ENCODE data around the gene CISH.
A peak's percentile ranks its signal among the peaks of the same experiment; 100 is the strongest.

Gene CISH

DNA sequence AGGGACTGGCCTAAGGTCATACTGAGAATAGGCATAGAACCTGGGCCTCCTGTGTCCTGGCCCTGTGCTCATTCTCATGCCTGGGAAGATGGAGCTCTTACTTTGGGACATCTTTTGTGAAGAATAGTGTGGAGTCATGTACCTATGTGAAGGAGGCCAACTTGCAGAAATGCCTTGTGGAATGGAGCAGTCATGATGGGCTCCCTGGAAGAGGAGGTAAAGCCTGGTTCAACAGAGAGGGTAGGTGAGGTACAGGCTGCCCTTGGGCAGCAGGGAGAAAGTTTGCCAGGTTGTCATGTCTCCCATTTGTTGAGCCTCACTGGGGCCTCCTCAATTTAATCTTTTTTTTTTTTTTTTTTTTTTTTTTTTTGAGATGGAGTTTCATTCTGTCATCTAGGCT is 23.5 kb upstream of the CISH start:
- DNase-seq, result no peak

DNA sequence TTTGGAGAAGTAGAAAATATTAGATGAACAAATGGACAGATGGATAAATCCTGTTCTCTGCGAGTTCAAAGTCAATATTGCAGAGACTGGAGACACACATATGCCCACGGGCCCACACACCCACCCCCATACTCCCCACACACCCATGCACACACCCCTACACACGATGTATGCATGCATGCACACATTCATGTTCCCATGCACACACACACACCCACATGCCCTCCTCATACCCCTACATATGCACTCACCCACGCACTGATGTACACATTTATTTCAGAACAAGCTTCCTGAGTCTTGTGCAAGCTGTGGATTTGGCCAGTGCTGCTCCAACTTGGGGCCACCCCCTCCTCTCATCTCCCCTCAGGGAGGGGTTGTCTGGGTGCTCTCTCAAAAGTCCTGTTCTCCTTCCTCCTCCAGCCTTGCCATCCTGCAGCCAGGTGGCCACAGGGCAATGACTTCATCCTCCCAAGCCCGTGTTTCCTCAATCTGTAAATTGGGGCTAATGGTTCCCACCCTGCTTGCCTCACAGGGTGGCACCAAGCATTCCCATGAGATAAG is 21.7 kb upstream of the CISH start:
- no peak for DNase-seq

DNA sequence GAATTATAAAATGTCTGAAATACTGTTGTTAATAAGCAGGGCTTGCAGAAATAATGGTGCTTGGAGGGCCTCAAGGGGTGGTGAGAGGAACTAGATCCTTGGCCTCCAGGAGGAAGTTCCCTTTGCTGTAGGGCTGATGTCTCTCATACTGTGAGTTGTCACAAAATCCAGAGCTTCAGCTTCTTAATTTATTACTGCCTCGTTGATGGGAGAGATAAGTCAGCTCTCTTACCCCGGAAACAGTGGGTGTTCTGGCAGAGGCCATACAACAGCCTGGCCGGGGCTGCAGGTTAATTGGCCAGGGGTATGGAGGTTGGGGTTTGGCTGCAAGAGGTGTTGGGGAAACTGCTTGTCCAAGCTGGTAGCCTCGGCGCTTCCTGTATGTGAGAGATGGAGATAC is 20.9 kb upstream of the CISH start:
- DNase-seq, result no peak

DNA sequence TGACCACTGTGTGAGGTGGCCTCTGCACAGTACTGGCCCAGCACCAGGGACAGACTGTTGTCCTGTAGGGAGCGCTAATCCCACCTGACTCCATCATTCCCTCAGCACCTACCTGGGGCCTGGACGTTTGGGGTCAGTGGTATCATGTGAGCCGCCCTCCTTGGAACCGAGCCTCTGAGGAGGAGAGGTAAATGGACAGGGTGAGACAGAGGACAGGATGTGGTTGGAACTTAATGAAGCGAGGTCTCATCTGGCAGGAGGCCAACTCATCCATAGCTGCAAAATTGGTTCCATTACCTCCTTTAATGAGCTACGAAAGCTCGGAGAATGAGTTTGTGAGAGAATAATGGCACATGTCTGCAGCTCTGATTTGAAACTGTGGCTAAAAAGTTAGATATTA is 19.3 kb upstream of the CISH start:
- peak; percentile 74 for DNase-seq

DNA sequence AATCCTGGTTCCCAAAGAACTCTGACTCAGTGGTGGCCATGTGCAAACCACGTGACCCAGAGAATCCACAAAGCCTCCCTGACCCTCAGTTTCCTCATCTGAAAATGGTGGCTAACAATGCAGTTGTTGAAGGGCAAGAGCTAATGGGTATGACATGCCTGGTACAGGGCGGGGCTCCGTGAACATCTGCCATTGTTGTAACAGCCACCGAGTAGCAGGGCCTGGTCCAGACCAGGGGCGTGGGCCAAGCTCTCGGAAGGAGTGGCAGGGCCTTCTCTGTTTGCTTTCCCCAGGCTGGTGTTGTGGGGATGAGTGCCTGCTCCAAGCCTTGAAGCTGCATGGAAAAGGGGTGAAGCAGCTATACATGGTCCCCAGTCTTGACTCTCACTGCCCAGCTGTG is 18.8 kb upstream of the CISH start:
- no peak for DNase-seq

DNA sequence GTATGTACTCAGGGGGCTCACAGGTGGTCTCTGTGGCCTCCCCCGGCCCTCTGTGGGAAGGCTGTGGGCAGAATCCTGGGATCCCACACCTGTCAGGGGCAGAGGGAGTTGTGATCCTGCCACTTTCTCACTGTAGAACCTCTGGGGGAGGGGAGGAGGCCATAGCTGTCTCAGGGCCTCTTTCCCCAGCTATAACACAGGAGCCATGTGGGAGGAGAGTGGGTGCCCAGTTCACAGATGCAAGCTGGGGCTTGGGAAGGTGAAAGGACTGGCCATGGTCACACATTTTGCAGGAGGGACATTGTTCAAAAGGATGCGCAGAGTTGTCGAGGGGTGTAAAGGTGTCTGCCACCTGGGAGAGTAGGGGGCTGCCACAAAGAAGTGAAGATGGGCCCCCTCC is 17.0 kb upstream of the CISH start:
- no peak for DNase-seq

DNA sequence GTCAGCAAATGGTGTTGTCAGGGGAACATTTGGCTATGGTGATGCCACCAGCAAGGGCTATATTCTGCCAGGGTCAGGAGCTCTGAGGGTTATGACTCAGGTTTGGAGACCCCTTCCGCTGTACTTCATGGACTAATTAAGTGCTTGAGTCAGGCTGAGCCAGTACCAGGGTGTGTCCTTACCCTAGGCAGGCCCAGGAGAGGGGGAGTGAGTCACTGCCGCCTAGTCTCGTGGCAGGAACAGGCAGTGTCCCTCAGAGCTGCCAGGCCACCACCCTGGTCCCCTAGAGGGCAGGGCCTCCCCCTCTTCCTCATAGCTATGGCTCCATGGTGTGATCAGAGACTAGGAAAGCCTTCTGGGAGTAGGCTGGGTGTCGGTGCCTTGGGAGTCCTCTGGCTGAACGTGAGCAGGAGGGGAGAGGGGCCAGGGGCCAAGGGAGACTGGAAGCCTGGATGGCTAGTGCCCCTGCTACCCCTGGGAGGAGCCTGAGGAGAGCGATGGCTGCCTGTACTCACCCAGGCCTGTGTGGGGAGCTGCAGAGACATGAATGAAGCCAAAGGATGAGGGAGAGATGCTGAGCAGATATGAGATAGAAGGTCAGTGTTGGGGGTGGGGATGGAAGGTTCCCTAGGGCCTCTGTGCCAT is 16.0 kb upstream of the CISH start:
- peak; percentile 42 for DNase-seq

DNA sequence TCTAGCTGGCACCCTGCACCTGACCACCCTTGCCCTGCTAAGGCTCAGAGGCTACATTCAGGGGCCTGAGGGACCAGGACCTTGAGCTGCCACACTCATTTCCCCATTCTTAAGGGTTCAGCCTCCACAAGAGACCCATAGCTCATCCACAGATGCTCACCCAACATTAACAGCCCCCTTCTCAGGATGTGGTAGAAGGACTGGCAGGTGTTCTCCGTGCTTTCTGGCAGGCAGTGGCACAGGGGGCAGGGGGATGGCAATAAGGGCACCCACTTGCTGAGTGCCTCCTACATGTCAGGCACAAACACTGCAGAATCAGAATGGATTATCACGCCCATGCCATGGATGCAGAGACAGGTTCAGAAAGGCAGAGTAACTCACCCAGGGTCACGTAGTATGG is 14.8 kb upstream of the CISH start:
- DNase-seq, result no peak

DNA sequence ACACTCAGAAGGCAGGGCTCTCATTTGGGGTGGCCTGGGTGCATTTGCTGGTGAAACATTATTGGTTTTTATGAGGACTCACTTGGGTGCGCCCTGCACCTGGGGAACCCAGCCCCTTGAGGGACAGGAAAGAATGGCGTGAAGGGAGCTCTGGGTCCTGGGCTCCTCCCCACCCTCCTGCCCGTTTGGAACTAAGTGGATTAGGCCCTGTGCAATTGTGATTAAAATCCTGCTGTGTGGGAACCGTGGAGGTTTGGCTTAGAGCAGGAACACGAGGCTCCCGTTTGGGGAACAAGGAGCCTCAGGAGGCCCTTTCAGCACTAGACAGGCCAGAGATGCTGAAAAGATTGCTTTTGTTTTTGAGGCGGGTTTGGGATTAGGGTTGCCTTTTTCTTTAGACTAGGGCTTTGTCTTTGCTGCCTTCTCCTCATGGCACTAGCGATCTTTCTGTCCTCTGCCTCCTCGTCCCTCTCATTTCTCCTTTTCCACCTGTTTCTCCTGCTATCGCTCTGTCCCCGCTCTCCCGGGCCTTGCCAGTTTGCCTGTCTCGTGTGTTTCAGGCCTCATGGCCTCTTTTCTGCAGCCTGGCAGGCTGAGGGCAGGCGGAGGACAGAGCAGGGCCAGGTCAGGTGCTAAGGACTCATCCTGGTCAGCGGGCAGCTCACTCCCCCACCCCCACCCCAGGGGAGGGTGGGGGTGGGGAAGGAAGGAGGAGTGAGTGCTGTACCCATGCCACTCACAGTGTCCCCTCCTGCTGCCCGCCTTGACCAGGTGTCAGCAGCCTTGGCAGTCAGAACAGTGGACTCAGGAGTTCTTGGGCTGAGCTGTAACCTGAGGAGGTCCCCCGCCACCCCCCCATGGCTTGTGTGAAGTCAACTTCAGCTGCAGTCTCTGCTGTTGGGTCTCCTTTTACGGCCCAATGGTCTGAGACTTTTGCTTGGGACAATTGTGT is 13.9 kb upstream of the CISH start:
- peak; percentile 47 for DNase-seq

DNA sequence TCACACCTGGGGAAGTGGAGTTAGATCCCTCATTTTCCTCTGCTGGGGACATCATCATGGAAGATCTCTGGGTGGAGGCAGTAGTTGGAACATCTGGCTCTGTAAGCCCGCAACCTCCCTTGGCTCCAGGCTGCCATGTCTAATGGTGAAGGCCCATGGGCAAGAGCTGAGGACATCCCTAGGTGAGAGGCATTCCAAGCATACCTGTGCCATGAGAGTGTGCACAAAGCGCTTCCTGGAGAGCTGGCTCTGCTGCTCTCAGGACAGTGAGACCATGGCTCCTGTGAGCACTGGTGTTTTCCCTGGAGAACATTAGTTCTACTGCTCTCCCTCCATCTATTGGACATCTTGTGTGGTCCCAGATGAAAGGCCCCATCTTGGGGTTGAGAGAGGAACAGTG is 13.1 kb upstream of the CISH start:
- DNase-seq, result no peak

DNA sequence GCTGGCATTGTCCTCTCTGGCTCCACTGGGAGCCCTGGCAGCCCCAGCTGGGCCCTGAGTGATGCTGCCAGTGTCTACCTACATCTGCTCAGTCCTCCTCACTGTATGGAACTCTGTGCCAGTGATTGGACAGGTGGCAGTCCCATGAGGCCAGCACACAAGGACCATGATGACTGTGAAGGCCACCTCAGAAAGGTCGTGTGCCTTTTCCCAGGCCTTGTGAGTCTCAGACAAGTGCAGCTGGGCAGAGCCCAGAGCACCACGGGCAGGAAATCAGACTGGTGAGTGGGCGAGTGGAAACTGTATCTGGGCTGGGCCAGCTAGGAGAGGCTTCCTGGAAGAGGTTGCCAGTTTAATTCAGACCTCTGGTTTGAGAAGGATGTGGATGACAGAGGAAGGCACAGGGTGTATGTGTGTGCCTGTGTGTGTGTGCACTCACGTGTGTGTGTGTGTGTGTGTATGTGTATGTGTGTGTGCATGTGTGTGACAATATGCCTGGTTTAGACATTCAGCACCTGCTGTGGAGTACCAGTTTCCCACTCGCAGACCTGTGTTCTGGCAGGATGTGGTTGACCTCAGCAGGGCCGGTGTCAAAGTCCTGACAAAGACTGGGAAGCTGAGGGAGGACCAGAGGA is 12.4 kb upstream of the CISH start:
- DNase-seq, result no peak

DNA sequence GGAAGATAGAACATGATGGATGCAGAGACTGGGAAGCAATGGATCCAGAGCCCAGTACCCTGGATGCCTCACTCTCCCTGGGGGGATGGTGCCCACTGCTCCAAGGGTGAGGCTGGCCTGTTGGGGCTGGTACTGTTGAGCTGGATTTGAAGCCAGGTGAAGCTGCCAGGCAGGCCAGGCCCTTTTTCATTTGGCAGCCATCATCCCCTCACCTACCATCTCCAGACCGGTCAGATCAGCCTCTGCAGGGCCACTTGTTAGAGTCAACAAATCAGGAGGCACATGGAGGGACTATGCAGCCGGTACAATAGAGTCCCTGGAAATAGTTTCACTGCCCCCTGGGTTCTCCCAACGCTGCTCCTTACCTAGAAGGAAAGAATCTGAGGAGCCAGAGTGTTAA is 11.3 kb upstream of the CISH start:
- no peak for DNase-seq

DNA sequence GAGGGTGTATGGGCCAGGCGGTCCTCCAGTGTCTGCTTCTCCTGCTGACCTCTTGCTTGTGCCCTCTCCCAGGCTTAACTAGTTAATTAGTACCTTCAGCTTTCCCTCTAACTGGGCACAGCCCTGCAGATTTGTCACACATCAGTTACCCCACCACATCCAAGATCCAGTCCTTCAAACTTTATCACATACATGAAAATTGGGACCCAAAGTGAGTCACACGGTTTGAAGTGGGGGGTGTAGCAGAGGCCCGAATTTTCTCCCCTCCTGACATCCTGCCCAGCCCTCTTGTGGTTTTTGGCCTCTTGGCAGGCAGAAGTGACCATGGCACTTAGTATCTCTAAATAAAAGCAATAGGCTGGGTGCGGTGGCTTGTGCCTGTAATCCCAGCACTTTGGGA is 9.2 kb upstream of the CISH start:
- DNase-seq, result no peak

DNA sequence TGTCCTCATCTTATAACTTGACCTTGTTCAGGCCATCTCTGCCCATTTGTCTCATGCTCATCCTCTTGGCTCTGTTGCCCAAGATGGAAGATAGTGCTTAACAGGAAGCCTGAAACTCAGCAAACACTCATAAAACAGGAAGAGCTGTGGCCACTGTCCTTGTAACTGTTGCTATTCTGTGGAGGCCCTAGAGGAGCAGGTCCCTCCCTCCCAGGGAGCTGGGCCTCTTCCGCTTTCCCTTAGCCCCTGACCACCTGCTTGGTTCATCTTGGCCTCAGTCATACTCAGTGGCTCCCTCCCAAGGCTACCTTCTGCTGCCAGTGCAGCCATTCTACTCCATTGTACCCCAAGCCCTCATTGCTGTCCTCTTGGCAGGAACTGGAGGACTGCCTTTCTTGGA is 8.8 kb upstream of the CISH start:
- DNase-seq, result no peak

DNA sequence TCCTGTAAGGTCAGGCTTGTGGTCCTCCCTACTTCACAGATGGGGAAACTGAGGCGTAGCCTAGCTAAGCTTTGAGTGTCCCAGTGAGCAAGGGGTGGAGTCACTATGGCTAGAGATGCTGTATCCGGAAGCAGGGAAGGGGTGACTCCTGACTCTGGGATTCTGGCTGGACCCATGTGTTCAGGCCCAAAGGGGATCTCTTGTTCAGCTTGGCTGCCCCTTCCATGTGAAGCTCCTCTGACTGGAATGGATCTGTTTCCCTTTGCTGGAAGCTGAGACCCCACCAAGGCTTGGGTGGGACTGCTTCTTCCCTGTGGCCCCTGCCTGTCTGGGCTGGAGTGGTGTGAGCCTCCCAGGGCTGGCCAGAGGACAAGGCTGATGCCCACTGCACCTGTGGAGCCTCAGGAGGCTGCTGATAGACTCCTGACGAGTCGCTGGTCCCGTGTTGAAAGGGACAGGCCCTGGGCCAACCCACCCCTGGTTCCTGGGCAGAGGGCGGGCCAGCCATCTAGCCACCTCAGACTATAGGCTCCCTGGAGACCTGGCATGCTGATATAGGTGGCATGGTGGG is 6.4 kb upstream of the CISH start:
- no peak for DNase-seq

DNA sequence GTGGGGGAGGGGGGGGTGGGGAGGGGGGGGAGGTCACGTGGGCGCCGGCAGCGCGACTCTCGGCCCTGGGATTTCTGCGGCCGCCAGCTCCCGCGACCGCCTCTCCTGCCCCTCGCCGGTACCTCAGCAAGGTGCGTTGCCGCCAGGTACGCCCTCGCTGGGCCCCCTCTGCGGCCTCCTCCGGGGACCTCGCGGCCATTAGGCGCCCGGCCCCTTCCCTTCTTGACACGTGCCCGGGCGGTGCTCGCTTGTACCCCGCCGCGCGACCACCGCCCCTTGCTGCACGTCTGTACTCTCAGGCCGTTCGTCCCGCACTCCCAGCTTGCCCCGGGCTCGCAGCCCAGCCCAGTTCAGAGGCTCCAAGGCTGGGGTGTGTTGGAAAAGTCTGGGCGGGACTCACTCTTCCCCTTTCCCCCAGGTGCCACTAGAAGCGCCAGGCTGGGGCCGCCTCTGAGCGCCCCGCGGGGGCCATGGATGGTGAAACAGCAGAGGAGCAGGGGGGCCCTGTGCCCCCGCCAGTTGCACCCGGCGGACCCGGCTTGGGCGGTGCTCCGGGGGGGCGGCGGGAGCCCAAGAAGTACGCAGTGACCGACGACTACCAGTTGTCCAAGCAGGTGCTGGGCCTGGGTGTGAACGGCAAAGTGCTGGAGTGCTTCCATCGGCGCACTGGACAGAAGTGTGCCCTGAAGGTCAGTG is 5.7 kb upstream of the CISH start, which contains the start of gene MAPKAPK3:
Gene MAPKAPK3 (plus strand): TSS at position 56 of the 696 bp plus-strand sequence. CDS start 415 bp downstream, at position 471.
- peak; percentile 85 for DNase-seq

DNA sequence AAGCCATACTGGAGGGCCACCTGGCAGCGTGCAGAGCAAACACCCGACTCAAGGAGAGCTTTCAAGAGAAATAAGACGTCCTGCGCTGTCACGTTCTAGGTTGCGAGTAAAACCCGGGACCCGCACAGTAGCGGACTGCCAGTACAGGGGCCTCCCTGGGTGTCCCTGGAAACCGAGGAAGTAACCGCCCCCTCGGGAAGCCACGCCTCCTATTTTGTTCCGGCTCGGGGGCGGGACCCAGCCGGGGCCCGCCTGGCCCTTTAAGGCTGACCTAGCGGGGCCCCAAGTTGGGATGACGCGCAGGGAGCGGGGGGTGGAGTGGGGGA is 5.2 kb upstream of the CISH start:
- DNase-seq, result peak; percentile 93

DNA sequence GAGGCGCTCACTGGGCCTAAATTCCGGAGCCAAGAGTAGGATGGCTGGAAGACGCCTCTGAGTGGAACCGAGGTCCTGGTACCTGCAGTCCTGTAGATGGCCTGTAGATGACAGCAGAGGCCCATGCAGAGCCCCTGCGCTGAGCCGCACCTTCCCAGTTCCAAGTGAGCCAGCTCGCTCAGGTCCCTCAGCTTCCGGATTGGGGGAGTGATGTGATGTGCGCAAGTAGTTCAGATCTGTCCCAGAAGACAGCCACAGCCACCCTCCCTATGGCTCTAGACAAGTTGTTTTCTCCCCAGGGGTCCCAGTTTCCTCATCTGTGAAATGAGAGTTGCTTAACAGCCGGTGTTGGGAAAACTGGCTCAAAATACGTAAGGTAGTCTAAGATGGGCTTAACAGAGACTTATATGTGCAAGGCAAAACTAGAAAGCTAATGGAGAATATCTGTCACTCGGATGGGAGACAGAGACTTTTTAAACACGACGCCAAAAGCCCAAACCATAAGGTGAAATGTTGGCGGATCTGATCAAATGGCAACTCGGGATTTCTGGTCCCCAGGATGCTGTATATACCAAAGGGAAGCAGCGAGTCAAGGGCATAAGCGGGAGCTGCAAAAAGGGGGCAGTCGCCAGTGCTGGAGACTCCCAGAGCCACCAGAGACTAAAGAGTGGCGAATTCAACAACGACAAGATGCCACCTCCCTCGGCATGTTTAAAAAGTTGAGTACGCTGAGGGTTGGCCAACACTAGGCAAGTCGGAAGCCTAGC is 4.6 kb upstream of the CISH start:
- peak; percentile 90 for DNase-seq

DNA sequence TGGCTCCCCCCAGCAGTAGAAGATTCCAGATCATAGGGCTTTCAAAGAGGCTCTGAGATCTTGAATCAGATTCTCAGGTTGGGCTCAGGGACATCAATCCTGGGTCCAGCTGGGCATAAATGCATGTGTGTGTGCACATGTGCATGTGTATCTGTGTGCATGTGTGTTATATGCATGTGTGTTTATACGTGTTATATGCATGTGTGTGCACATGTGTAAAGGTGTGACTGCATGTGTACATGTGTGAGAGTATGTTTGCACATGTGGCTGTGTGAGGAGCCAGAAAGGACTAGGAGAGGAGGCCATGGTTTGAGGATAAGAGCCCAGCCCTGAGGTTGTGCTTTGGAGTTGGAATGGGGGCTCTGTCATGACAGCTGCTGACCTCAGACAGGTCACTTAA is 3.6 kb upstream of the CISH start:
- no peak for DNase-seq

DNA sequence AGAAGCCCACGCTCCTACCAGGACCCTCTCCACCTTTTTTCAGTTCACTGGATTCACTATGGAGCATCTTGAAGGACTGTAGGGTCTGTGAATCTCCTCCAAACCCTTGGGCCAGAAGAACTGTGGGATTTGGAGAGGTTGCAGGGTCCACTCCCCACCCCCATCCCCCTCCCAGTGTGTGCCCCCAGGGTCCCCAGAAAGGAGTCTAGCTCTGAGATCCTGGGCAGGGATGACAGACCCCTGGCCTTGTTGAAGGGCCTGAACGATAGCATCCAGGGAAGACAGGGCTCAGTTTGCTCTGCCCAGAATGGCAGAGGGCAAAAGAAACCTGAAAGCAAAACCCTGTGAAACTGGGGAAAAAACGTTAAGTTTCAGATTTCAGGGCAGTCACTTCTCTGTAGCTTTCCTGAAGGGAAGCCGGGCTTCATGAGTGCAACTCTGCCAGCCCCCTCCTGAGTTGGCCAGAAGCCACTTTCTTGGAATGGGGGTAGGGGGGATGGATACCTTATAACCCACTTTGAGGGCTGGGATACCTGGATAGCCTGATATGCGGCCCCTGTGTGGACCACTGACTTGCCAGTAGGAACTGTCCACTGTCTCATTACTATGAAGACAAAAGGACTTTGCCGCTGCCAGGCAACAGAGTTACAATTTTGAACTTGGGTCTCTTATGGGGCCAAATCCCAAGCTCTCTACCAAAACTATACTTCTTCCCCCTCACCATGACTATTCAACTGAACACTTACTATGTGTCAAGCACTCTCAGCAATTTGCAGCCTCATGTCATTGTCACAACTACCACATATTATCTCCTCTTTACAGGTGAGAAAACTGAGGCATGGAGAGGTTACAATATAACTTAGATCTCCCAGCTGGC is 1.6 kb upstream of the CISH start:
- no peak for DNase-seq

All from retina (tissue), 1 donor.